Transverse colon (tissue), 4 donors: Measurements from ENCODE around the gene SCAMP3. TPM values are rescaled to one million over a fixed set of nuclear protein-coding genes. Genes with fewer than 3 reads are reported as not detected.

Source experiments
- DNase-seq: peaks from one replicate; pipeline ENCODE4 v3.0.0-alpha.2; 2019
- H3K27ac ChIP-seq, 4 donors: fragments of 200-600 bp; sonication (generic); 2 replicates each; pipeline ENCODE4 v1.5.1; 2016 to 2018; ENCODE audit warnings: inconsistent platforms in 4 of 4
- H3K27me3 ChIP-seq: fragments of 200-600 bp; sonication (generic); 2 replicates; pipeline ENCODE4 v1.5.1; 2017; ENCODE audit warnings: inconsistent platforms
- H3K36me3 ChIP-seq, 4 donors: fragments of 200-600 bp; sonication (generic); 2 replicates each; pipeline ENCODE4 v1.5.1; 2017 to 2019; ENCODE audit warnings: inconsistent platforms in 4 of 4
- H3K4me1 ChIP-seq, 4 donors: fragments of 200-600 bp; sonication (generic); 2 replicates each; pipeline ENCODE4 v1.5.1; 2017 to 2020; ENCODE audit warnings: inconsistent platforms in 4 of 4
- H3K4me3 ChIP-seq, 4 donors: fragments of 200-600 bp; sonication (generic); 1 replicate in 1 of 4; 2 replicates in 3 of 4; pipeline versions ENCODE4 v1.5.1 to v1.6.1; 2017 to 2019; ENCODE audit warnings: inconsistent platforms in 4 of 4
- H3K9me3 ChIP-seq, 2 donors: fragments of 200-600 bp; sonication (generic); 2 replicates each; pipeline ENCODE4 v1.5.1; 2017 to 2019; ENCODE audit warnings: inconsistent platforms in 2 of 2
- EP300 ChIP-seq: sonication (generic); formaldehyde crosslinking; IDR thresholded peaks from one replicate; pipeline ENCODE4 v1.6.1; 2017; ENCODE audit warnings: antibody characterized with exemption, low read depth
- POLR2A ChIP-seq: fragments of 450-650 bp; IDR thresholded peaks from one replicate; pipeline ENCODE4 v1.6.1; 2016; ENCODE audit warnings: antibody characterized with exemption, mild to moderate bottlenecking, moderate library complexity
- POLR2AphosphoS5 ChIP-seq, 3 donors: sonication (generic); formaldehyde crosslinking; IDR thresholded peaks; one replicate each; pipeline ENCODE4 v1.6.1; 2016; ENCODE audit warnings: antibody characterized with exemption in 3 of 3
- WGBS, 2 donors: methylation state at CpG; one replicate each; pipeline ENCODE4 v1.1.5; 2018; ENCODE audit warnings: low coverage in 1 of 2; 5-methylcytosine and 5-hydroxymethylcytosine counted together
- in situ Hi-C, 4 donors: fragments of 200-750 bp; cut with MboI; loops; one replicate each; pipeline versions ENCODE4 v1.15.0 to v1.15.1; 2017; ENCODE audit warnings: low sequenced_read_pairs in 3 of 4, low pct_ligation_motif_present in 1 of 4, low pct_unique_long_range_greater_than_20kb in 1 of 4
- intact Hi-C: fragments of 100-400 bp; cut with DNase I; formaldehyde crosslinking; loops from one replicate; pipeline ENCODE4 v1.15.1; 2023; ENCODE audit warnings: low total_unique reads
- total RNA-seq, 4 donors: library from RNA; depleted of rRNA; stranded (reverse); fragments of >200 nt; gene quantifications; one replicate each; pipeline ENCODE4 v1.1.0, GENCODE V29; 2016
- TF ChIP-seq, protein P1 (sequence below), 5 experiments: fragments of 200-600 bp in 3 of 5; fragments of 450-650 bp in 2 of 5; sonication (generic) in 3 of 5; IDR thresholded peaks; 1 replicate in 2 of 5; 2 replicates in 3 of 5; pipeline ENCODE4 v1.5.1; 2016 to 2017; ENCODE audit warnings: antibody characterized with exemption in 5 of 5, inconsistent platforms in 3 of 5, mild to moderate bottlenecking in 2 of 5, moderate library complexity in 1 of 5

The SCAMP3 gene
- total RNA-seq, 4 donors from 2014 or later, result 7.8 to 61.3 (median 35.2) TPM

DNA sequence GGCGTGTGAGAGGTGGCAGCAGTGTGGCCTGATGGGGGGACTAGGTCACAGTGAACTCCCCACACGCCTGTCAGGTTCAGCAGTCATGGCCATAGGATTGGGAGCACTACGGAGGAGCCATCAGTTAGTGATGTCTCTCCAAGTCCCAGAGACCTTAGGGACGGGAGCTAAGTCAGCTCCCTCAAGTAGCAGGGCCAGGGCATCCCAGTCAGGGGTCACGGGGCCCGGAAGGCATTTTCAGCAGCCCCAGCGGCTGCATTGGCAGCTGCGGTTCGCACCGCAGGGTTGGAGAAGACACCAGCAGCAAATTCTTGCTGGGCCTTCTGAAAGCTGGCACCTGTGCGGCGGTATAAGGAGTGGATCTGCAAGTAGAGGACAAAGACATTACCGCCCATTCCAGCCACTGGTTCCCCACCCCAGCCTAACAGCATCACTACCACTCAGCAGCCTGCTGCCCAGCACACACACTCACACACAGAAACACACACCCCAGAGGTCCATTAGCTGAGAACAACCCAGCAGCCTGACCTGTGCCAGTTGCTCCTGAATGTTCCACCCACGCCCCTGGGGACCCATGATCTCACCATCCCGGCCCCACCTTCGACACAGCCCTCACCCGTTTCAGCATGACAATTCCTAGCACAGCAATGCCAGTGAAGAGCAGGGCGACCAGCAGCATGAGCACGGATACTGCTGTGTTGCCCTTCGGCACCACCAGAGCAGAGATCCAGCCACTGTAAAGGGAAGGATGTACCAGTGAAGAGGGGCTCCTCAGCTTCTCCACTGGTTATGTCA, 5.9 kb downstream of the SCAMP3 start:
- peak overlapping the region in 3 of 4 donors; percentile 57 to 81 (median 77) for H3K4me3 ChIP-seq
- H3K4me1 ChIP-seq, result peaks cover 22 to 35% (median 27%) of the 10 kb centered on the region in 4 donors
- WGBS, 2 donors, result 84% methylated on average over 18 of the region's 20 CpGs; no CpG with 5 or more reads in 1 of the 2 donors
- peak overlapping the region; percentile 91 to 95 (median 92) for H3K27ac ChIP-seq
- peaks cover 0 to 5% (median 0%) of the 10 kb centered on the region in 4 donors for H3K36me3 ChIP-seq
- intact Hi-C loops, result loop anchor here (10.0 kb wide), 1 partner anchor 339 kb away; no protein-coding TSS in a partner anchor
- no peaks in the 10 kb centered on the region for H3K9me3 ChIP-seq
- DNase-seq, result no peak
- no peaks in the 10 kb centered on the region for H3K27me3 ChIP-seq
- in situ Hi-C loops, result loop anchor here in 3 of 4 donors (10.0 to 25.0 kb wide), 2 partner anchors 59 to 331 kb away; no protein-coding TSS in a partner anchor
- TF ChIP-seq POLR2A, result no peak
- TF ChIP-seq, protein P1, sequence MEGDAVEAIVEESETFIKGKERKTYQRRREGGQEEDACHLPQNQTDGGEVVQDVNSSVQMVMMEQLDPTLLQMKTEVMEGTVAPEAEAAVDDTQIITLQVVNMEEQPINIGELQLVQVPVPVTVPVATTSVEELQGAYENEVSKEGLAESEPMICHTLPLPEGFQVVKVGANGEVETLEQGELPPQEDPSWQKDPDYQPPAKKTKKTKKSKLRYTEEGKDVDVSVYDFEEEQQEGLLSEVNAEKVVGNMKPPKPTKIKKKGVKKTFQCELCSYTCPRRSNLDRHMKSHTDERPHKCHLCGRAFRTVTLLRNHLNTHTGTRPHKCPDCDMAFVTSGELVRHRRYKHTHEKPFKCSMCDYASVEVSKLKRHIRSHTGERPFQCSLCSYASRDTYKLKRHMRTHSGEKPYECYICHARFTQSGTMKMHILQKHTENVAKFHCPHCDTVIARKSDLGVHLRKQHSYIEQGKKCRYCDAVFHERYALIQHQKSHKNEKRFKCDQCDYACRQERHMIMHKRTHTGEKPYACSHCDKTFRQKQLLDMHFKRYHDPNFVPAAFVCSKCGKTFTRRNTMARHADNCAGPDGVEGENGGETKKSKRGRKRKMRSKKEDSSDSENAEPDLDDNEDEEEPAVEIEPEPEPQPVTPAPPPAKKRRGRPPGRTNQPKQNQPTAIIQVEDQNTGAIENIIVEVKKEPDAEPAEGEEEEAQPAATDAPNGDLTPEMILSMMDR (IDR thresholded peaks at IDR 0.05), result no peak

DNA sequence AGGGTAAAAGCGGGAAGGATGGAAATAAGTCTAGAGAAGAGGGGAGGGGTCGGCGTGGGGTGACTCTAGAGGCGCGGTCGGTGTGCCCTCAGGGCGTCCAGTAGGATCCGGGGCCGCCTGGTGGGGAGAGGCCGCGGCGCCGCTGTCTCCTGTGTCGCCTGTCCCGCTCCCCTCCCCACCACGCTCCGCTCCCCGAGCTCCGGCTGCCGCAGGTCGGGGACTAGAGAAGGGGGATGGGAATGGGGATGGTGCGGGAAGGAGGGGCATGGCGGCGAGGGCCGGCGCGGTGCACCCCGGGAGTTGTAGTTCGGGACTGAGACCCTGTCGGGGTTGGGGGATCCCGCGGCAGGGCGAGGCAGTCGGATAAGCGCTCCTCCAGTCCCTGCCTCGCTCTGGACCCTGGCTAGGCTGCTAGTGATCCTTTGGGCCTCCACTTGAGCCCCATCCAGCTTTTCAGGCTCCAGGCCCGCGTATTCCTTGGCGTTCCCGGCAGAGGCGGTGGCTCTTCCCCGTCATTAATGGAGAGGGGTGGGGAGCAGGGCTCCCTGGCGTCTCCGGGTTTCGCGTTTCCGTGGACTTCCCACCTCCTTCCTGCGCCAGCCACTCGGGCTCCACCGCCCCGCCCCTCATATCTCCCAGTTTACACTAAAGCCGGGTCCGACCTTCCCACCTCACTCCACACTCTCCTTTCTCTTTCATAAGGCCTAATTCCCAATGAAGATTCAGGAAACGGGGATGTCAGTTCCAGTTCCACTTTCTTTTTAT, 6.7 kb downstream of the SCAMP3 start, which contains the start of gene ENTREP3:
ENTREP3 (minus strand) TSS at position 241 of the 765 bp plus-strand sequence. CDS start 606 bp downstream, outside the sequence.
- H3K36me3 ChIP-seq, result peaks cover 0 to 5% (median 0%) of the 10 kb centered on the region in 4 donors
- in situ Hi-C loops (loop anchor here in 3 of 4 donors (10.0 to 25.0 kb wide), 2 partner anchors 59 to 332 kb away; no protein-coding TSS in a partner anchor), intact Hi-C loops (loop anchor here (10.0 kb wide), 1 partner anchor 339 kb away; no protein-coding TSS in a partner anchor)
- peak within 1 kb of the TSS; percentile 57 to 98 (median 79) for H3K4me3 ChIP-seq
- 9% methylated on average over 51 of the region's 54 CpGs; no CpG with 5 or more reads in 1 of the 2 donors for WGBS, 2 donors
- no peaks in the 10 kb centered on the region for H3K27me3 ChIP-seq
- H3K9me3 ChIP-seq, result no peaks in the 10 kb centered on the region
- DNase-seq, result peak; percentile 89
- TF ChIP-seq POLR2AphosphoS5 (IDR thresholded peaks at IDR 0.05) (peak; percentile 60 to 86 (median 80)), POLR2A (peak; percentile 60), EP300 (no peak)
- H3K27ac ChIP-seq, result peak within 1 kb of the TSS; percentile 91 to 95 (median 92)
- peaks cover 19 to 35% (median 24%) of the 10 kb centered on the region in 4 donors for H3K4me1 ChIP-seq

DNA sequence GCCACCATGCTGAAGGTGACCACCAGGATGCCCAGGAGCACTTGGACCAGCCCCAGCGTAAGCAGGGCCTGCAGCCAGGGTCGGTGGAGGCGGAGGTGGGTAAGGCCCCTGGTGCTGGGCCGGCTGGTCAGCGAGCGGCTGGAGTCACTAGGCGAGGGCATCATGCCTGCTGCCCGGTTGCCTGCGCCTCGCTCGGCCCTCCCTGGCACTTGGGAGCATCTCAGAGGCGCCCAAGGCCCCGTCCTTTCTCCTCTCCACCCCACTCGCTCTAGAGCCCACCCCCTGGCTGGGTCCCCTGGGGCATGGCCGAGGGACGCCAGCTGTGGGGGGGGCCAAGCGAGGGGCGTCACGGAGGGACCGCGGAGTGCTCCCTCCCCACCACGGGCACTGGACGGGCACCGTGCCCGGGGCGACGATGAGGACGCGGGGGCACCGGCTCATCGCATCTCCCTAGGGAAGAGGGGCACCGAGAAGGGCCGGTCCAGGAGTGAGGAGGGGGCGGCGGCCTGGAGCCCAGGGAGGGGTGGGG, 7.4 kb downstream of the SCAMP3 start:
- DNase-seq, result peak; percentile 31

More for the DNA sequence above, 7.4 kb downstream of the SCAMP3 start:
- H3K27me3 ChIP-seq, result no peaks in the 10 kb centered on the region
- intact Hi-C loops (loop anchor here (10.0 kb wide), 1 partner anchor 340 kb away; no protein-coding TSS in a partner anchor), in situ Hi-C loops (loop anchor here in 3 of 4 donors (10.0 to 25.0 kb wide), 2 partner anchors 60 to 333 kb away; no protein-coding TSS in a partner anchor)
- H3K27ac ChIP-seq, result peak overlapping the region; percentile 91 to 95 (median 92)
- no peaks in the 10 kb centered on the region for H3K36me3 ChIP-seq
- peak overlapping the region; percentile 57 to 98 (median 79) for H3K4me3 ChIP-seq
- H3K4me1 ChIP-seq, result peaks cover 21 to 39% (median 28%) of the 10 kb centered on the region in 4 donors
- TF ChIP-seq, protein P1 (IDR thresholded peaks at IDR 0.05), result peak in 1 of 5 experiments; percentile 4
- TF ChIP-seq EP300, result no peak
- 7% methylated on average over 28 of the region's 35 CpGs; no CpG with 5 or more reads in 1 of the 2 donors for WGBS, 2 donors
- no peaks in the 10 kb centered on the region for H3K9me3 ChIP-seq
